Measurements from ENCODE around the gene CACNB1. TPM values are rescaled to one million over a fixed set of nuclear protein-coding genes. Genes with fewer than 3 reads are reported as not detected.
A peak's percentile ranks its signal among the peaks of the same experiment; 100 is the strongest.

CACNB1 gene
- 1 to 10 TPM; 8.3 to 9.0 (median 8.8) TPM for total RNA-seq

DNA sequence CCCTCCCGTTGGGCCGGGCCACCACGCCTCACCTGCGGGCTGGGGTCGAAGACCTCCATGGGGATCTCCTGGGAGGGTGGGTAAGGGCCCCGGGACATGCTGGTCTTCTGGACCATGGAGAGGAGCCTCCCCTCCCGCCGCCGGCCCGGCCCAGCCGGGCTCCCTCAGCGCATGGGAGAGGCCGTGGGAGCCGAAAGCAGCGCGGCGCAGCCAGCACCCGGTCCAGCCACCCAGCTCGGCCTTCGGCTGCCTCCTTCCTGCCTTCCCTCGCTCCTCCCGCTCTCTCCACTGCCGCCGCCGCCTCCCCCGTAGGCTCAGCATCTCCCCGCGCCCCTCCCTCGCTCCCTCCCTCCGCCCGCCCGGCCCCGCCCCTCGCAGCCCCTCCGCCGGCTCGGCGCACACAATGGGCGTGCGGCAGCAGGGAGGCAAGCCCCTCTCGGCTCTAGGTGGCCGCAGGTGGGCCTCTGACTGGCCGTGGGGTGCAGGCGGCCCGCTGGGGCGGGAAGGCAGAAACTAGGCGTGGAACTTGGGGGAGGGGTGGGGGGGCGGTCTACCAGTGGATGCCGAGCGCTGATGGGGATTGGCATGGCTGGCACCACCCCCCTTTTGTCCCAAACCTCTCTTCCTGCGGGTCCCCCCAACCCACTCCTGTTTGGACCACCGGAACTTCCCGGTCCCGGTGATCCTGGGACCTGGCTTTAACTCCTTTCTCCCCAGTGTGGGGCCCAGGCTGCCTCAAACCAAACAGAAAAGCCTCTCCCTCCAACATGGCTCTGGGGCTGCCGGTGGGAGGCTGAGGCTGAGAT is at the start of gene CACNB1:
Gene CACNB1 (minus strand): TSS at position 290 of the 806 bp plus-strand sequence. CDS start 174 bp downstream, at position 116.
- Mint-ChIP-seq H3K27me3 (ENCODE audit: low read depth) (no peaks in the 10 kb centered on the region), H3K4me3 (peak within 1 kb of the TSS; percentile 99), H3K4me1 (ENCODE audit: low read depth) (peaks cover 52% of the 10 kb centered on the region), H3K36me3 (ENCODE audit: insufficient read depth) (peaks cover 22% of the 10 kb centered on the region), H3K9me3 (no peaks in the 10 kb centered on the region)
- peak; percentile 59 to 62 for ATAC-seq
- peak; percentile 56 for DNase-seq

GRCh38 chr17:39246274-39246673 is 48.8 kb upstream of the CACNB1 start:
- Mint-ChIP-seq H3K4me3 (no peak overlapping the region), H3K27me3 (ENCODE audit: low read depth) (no peaks in the 10 kb centered on the region), H3K36me3 (ENCODE audit: insufficient read depth) (no peaks in the 10 kb centered on the region), H3K4me1 (ENCODE audit: low read depth) (peaks cover 7% of the 10 kb centered on the region), H3K9me3 (no peaks in the 10 kb centered on the region)
- no peak for DNase-seq
- ATAC-seq = no peak

GRCh38 chr17:39244600-39245570 is 47.4 kb upstream of the CACNB1 start:
- H3K9me3 Mint-ChIP-seq = no peaks in the 10 kb centered on the region
- peaks cover 8% of the 10 kb centered on the region for H3K4me1 Mint-ChIP-seq (ENCODE audit: low read depth)
- DNase-seq (peak; percentile 90), ATAC-seq (peak; percentile 90 to 95)
- H3K36me3 Mint-ChIP-seq (ENCODE audit: insufficient read depth) = no peaks in the 10 kb centered on the region
- no peaks in the 10 kb centered on the region for H3K27me3 Mint-ChIP-seq (ENCODE audit: low read depth)
- H3K4me3 Mint-ChIP-seq = no peak overlapping the region

- H3K4me1 Mint-ChIP-seq (ENCODE audit: low read depth) = peaks cover 16% of the 10 kb centered on the region
- H3K36me3 Mint-ChIP-seq (ENCODE audit: insufficient read depth) = no peaks in the 10 kb centered on the region
- DNase-seq (no peak), ATAC-seq (no peak)
- peaks cover 1% of the 10 kb centered on the region for H3K27me3 Mint-ChIP-seq (ENCODE audit: low read depth)
- H3K9me3 Mint-ChIP-seq = no peaks in the 10 kb centered on the region
- no peak overlapping the region for H3K4me3 Mint-ChIP-seq
Observed at GRCh38 chr17:39244016-39244599, 46.6 kb upstream of the CACNB1 start.

- H3K27me3 Mint-ChIP-seq (ENCODE audit: low read depth) = peaks cover 1% of the 10 kb centered on the region
- no peaks in the 10 kb centered on the region for H3K36me3 Mint-ChIP-seq (ENCODE audit: insufficient read depth)
- ATAC-seq (no peak), DNase-seq (no peak)
- no peak overlapping the region for H3K4me3 Mint-ChIP-seq
- no peaks in the 10 kb centered on the region for H3K9me3 Mint-ChIP-seq
- peaks cover 24% of the 10 kb centered on the region for H3K4me1 Mint-ChIP-seq (ENCODE audit: low read depth)
Observed at GRCh38 chr17:39243155-39243554, 45.7 kb upstream of the CACNB1 start.

- H3K4me3 Mint-ChIP-seq = no peak overlapping the region
- peaks cover 32% of the 10 kb centered on the region for H3K4me1 Mint-ChIP-seq (ENCODE audit: low read depth)
- peaks cover 1% of the 10 kb centered on the region for H3K27me3 Mint-ChIP-seq (ENCODE audit: low read depth)
- H3K9me3 Mint-ChIP-seq = no peaks in the 10 kb centered on the region
- ATAC-seq (no peak), DNase-seq (no peak)
- no peaks in the 10 kb centered on the region for H3K36me3 Mint-ChIP-seq (ENCODE audit: insufficient read depth)
Observed at GRCh38 chr17:39240631-39241030, 43.2 kb upstream of the CACNB1 start.

- peak overlapping the region; percentile 9 for H3K4me3 Mint-ChIP-seq
- peaks cover 1% of the 10 kb centered on the region for H3K27me3 Mint-ChIP-seq (ENCODE audit: low read depth)
- H3K36me3 Mint-ChIP-seq (ENCODE audit: insufficient read depth) = no peaks in the 10 kb centered on the region
- DNase-seq (peak; percentile 58), ATAC-seq (peak; percentile 38 to 42)
- H3K4me1 Mint-ChIP-seq (ENCODE audit: low read depth) = peaks cover 33% of the 10 kb centered on the region
- H3K9me3 Mint-ChIP-seq = no peaks in the 10 kb centered on the region
Observed at GRCh38 chr17:39239640-39240314, 42.3 kb upstream of the CACNB1 start.

GRCh38 chr17:39238311-39238972 is 41.0 kb upstream of the CACNB1 start:
- peak; percentile 80 to 83 for ATAC-seq
- Mint-ChIP-seq H3K36me3 (ENCODE audit: insufficient read depth) (no peaks in the 10 kb centered on the region), H3K9me3 (no peaks in the 10 kb centered on the region), H3K4me3 (peak overlapping the region; percentile 29), H3K4me1 (ENCODE audit: low read depth) (peaks cover 27% of the 10 kb centered on the region), H3K27me3 (ENCODE audit: low read depth) (peaks cover 1% of the 10 kb centered on the region)
- peak; percentile 68 for DNase-seq

DNA sequence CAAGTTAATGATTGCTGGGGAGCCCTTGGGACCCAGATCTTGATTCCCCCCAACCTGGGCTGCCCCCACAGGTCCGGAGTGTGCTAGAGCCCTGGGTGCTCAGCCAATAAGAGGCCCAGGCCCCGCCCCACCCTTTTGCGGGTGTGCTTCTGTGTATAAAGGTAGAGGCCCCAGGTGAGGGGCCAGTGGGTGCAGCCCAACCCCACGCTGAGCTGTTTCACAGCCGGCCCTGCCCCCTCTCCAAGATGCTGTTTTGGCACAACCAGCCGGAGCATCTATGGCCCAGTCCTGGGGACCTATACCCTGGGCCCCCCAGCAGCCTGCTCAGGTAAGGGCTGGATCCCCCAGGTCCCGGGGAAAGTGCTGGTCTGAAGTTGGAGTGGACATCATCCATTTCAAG is 40.1 kb upstream of the CACNB1 start:
- Mint-ChIP-seq H3K36me3 (ENCODE audit: insufficient read depth) (no peaks in the 10 kb centered on the region), H3K9me3 (no peaks in the 10 kb centered on the region), H3K27me3 (ENCODE audit: low read depth) (peaks cover 1% of the 10 kb centered on the region), H3K4me1 (ENCODE audit: low read depth) (peaks cover 27% of the 10 kb centered on the region), H3K4me3 (no peak overlapping the region)
- DNase-seq (no peak), ATAC-seq (no peak)

DNA sequence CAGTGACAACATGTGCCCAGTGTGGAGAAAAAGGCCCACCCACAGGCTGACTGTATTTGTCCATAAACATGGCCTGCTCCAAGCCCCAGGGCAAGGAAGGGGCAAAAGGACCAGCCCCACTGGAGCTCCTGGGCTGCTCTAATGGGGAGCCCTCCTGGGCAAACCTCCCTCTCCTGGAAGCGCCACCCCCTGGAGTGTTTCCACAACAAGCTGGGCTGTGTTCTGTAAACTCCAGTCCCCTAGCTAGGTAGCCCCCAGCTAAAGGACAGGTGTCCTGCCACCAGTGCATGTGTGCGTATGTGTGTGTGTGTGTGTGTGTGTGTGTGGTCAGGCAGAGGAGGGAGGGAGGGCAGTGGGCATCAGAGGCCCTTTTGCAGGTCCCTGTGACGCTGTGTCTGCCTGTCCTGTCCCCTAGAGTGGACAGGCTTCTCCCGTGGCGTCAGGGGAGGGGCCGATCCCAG is 39.5 kb upstream of the CACNB1 start:
- Mint-ChIP-seq H3K4me1 (ENCODE audit: low read depth) (peaks cover 31% of the 10 kb centered on the region), H3K27me3 (ENCODE audit: low read depth) (peaks cover 5% of the 10 kb centered on the region), H3K36me3 (ENCODE audit: insufficient read depth) (no peaks in the 10 kb centered on the region), H3K9me3 (no peaks in the 10 kb centered on the region), H3K4me3 (no peak overlapping the region)
- DNase-seq (no peak), ATAC-seq (no peak)

- H3K9me3 Mint-ChIP-seq = no peaks in the 10 kb centered on the region
- DNase-seq (no peak), ATAC-seq (no peak)
- no peak overlapping the region for H3K4me3 Mint-ChIP-seq
- H3K4me1 Mint-ChIP-seq (ENCODE audit: low read depth) = peaks cover 36% of the 10 kb centered on the region
- H3K36me3 Mint-ChIP-seq (ENCODE audit: insufficient read depth) = no peaks in the 10 kb centered on the region
- peaks cover 8% of the 10 kb centered on the region for H3K27me3 Mint-ChIP-seq (ENCODE audit: low read depth)
Observed at GRCh38 chr17:39236450-39236927, 39.0 kb upstream of the CACNB1 start.

DNA sequence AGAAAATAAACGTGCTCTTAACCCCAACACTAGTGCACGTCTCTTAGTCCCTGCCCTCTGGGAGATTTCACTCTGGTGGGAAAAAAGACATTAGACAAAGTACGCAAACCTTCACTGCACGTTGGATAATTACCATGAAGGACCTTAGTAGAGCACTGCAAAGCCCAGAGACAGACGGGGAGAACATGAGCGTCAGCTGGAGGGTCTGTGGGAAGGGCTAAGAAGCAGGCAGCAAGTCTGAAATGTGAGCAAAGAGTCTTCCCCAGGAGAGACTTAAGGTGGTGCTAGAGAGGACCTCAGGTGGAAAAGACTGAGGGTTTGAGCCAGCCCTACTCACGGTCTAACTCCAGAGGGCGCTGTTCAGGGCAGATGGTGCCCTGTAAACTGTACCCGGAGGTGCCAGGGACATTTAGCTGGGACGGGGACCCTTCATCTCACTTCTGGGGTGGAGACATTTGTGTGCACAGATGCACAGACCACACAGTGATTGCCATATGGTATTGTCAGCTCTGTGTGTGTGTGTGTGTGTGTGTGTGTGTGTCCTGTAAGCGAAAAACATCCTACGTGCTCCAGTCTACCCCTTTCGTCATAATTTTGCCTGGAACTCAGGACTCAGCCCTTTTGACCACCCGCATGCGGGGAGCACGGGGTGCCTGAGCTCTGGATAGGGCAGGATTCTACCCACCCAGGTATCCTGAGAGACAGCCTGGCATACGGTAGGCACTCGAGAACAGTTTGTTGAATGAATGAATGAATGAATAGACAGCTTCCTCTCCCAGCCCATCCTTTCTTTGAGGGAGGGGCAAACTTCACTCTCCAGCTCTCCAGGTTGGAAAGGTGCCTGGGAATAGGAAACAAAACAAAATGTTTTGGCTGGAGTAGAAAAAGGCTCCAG is 38.3 kb upstream of the CACNB1 start:
- Mint-ChIP-seq H3K27me3 (ENCODE audit: low read depth) (peaks cover 8% of the 10 kb centered on the region), H3K9me3 (no peaks in the 10 kb centered on the region), H3K4me3 (no peak overlapping the region), H3K4me1 (ENCODE audit: low read depth) (peaks cover 37% of the 10 kb centered on the region), H3K36me3 (ENCODE audit: insufficient read depth) (no peaks in the 10 kb centered on the region)
- DNase-seq (no peak), ATAC-seq (peak; percentile 52 to 54)
